Neural progenitor cell (in vitro differentiated cells): ENCODE results near the gene THSD4. TPM values are rescaled to one million over a fixed set of nuclear protein-coding genes. Genes with fewer than 3 reads are reported as not detected.

Source experiments
- DNase-seq: peaks from one replicate; pipeline ENCODE4 v3.0.0-alpha.2; 2016; ENCODE audit warnings: low spot score
- H2AFZ ChIP-seq: fragments of 200-600 bp; sonication (generic); replicated peaks from 2 replicates; pipeline ENCODE4 v1.6.1; 2016; ENCODE audit warnings: antibody characterized with exemption
- H3F3A ChIP-seq: fragments of 200-600 bp; sonication (generic); 2 replicates; pipeline ENCODE4 v1.6.1; 2016; ENCODE audit warnings: antibody characterized with exemption, low read depth
- H3K27ac ChIP-seq: fragments of 200-600 bp; sonication (generic); 2 replicates; pipeline ENCODE4 v1.5.1; 2016; ENCODE audit warnings: mild to moderate bottlenecking
- H3K27me3 ChIP-seq: fragments of 200-600 bp; sonication (generic); 2 replicates; pipeline ENCODE4 v1.6.1; 2016; ENCODE audit warnings: mild to moderate bottlenecking, moderate library complexity
- H3K36me3 ChIP-seq: fragments of 200-600 bp; sonication (generic); 2 replicates; pipeline ENCODE4 v1.5.1; 2016
- H3K4me1 ChIP-seq: fragments of 200-600 bp; sonication (generic); 2 replicates; pipeline ENCODE4 v1.6.1; 2016; ENCODE audit warnings: mixed run types
- H3K4me2 ChIP-seq: fragments of 200-600 bp; sonication (generic); 2 replicates; pipeline ENCODE4 v1.6.1; 2016
- H3K4me3 ChIP-seq: fragments of 200-600 bp; sonication (generic); 2 replicates; pipeline ENCODE4 v1.5.1; 2016
- H3K79me2 ChIP-seq: fragments of 200-600 bp; sonication (generic); 2 replicates; pipeline ENCODE4 v1.6.1; 2016; ENCODE audit warnings: low read depth
- H3K9ac ChIP-seq: fragments of 200-600 bp; sonication (generic); 2 replicates; pipeline ENCODE4 v1.6.1; 2016
- H3K9me3 ChIP-seq: fragments of 200-600 bp; sonication (generic); 2 replicates; pipeline ENCODE4 v1.5.1; 2016; ENCODE audit warnings: low read depth
- H4K20me1 ChIP-seq: fragments of 200-600 bp; sonication (generic); 2 replicates; pipeline ENCODE4 v1.6.1; 2016; ENCODE audit warnings: low read depth
- H3K27ac Mint-ChIP-seq: 3 replicates; pipeline ENCODE4 v1.8.0; 2021; ENCODE audit warnings: mixed read lengths
- H3K27me3 Mint-ChIP-seq: 2 replicates; pipeline ENCODE4 v1.8.0; 2022; ENCODE audit warnings: low read depth, mild to moderate bottlenecking, inconsistent platforms, moderate library complexity, mixed read lengths; ENCODE audit not compliant: insufficient read depth
- H3K36me3 Mint-ChIP-seq: 3 replicates; pipeline ENCODE4 v1.8.0; 2021; ENCODE audit warnings: mixed read lengths
- H3K4me1 Mint-ChIP-seq: 3 replicates; pipeline ENCODE4 v1.8.0; 2021; ENCODE audit warnings: mixed read lengths
- H3K4me3 Mint-ChIP-seq: 3 replicates; pipeline ENCODE4 v1.8.0; 2021; ENCODE audit warnings: mild to moderate bottlenecking, moderate library complexity, mixed read lengths
- H3K9me3 Mint-ChIP-seq: 3 replicates; pipeline ENCODE4 v1.8.0; 2020; ENCODE audit warnings: mixed read lengths
- CTCF ChIP-seq: fragments of 200-600 bp; sonication (generic); IDR thresholded peaks from 2 replicates; pipeline ENCODE4 v1.5.1; 2017; ENCODE audit warnings: antibody characterized with exemption, mild to moderate bottlenecking
- EZH2 ChIP-seq: fragments of 200-600 bp; sonication (generic); IDR thresholded peaks from 2 replicates; pipeline ENCODE4 v1.6.1; 2017; ENCODE audit warnings: antibody characterized with exemption, mild to moderate bottlenecking, moderate library complexity
- EZH2phosphoT487 ChIP-seq: fragments of 200-600 bp; sonication (generic); IDR thresholded peaks from 2 replicates; pipeline ENCODE4 v1.6.1; 2017; ENCODE audit warnings: antibody characterized with exemption
- total RNA-seq: library from RNA; depleted of rRNA; stranded (reverse); fragments of >200 nt; gene quantifications from 2 replicates; pipeline ENCODE4 v1.2.3, GENCODE V29; 2015; ENCODE audit warnings: low replicate concordance

Gene THSD4
- total RNA-seq, 1 donor from 2014 or later, result 2.4 TPM

GRCh38 chr15:71191296-71191695, 76.0 kb downstream of the THSD4 start:
- Histone ChIP-seq H3K4me3 (no peak overlapping the region), H3K27me3 (no peaks in the 10 kb centered on the region), H3K9ac (no peak overlapping the region), H3K36me3 (no peaks in the 10 kb centered on the region), H3K4me1 (peaks cover 13% of the 10 kb centered on the region), H4K20me1 (no peaks in the 10 kb centered on the region), H3K79me2 (no peaks in the 10 kb centered on the region), H3K4me2 (no peak overlapping the region), H3K27ac (no peak overlapping the region), H2AFZ (no peak overlapping the region), H3F3A (peaks cover 14% of the 10 kb centered on the region), H3K9me3 (no peaks in the 10 kb centered on the region)
- Mint-ChIP-seq H3K4me3 (no peak overlapping the region), H3K4me1 (peaks cover 7% of the 10 kb centered on the region), H3K9me3 (no peaks in the 10 kb centered on the region), H3K27me3 (peaks cover 10% of the 10 kb centered on the region), H3K27ac (no peak overlapping the region), H3K36me3 (peaks cover 2% of the 10 kb centered on the region)
- TF ChIP-seq EZH2phosphoT487, result no peak
- no peak for TF ChIP-seq EZH2
- TF ChIP-seq CTCF, result no peak
- no peak for DNase-seq

- H3K4me1 ChIP-seq, result no peaks in the 10 kb centered on the region
- Mint-ChIP-seq H3K27ac (no peak overlapping the region), H3K36me3 (peaks cover 2% of the 10 kb centered on the region), H3K4me1 (peaks cover 7% of the 10 kb centered on the region), H3K27me3 (peaks cover 9% of the 10 kb centered on the region), H3K4me3 (no peak overlapping the region), H3K9me3 (no peaks in the 10 kb centered on the region)
- H3K4me3 ChIP-seq, result no peak overlapping the region
- DNase-seq, result no peak
- no peak overlapping the region for H3K27ac ChIP-seq
- H3K27me3 ChIP-seq, result no peaks in the 10 kb centered on the region
- H4K20me1 ChIP-seq, result no peaks in the 10 kb centered on the region
- no peaks in the 10 kb centered on the region for H3K36me3 ChIP-seq
- TF ChIP-seq EZH2 (no peak), EZH2phosphoT487 (no peak), CTCF (no peak)
- H3K4me2 ChIP-seq, result no peak overlapping the region
- H3K9ac ChIP-seq, result no peak overlapping the region
- no peaks in the 10 kb centered on the region for H3F3A ChIP-seq
- H3K79me2 ChIP-seq, result no peaks in the 10 kb centered on the region
- H2AFZ ChIP-seq, result no peak overlapping the region
- H3K9me3 ChIP-seq, result no peaks in the 10 kb centered on the region
These were observed 77.5 kb downstream of the THSD4 start for GRCh38 chr15:71192816-71193215.

GRCh38 chr15:71194286-71194685, 79.0 kb downstream of the THSD4 start:
- Histone ChIP-seq H3K27me3 (no peaks in the 10 kb centered on the region), H3K4me1 (no peaks in the 10 kb centered on the region), H3K27ac (no peak overlapping the region), H3K4me2 (no peak overlapping the region), H3K9ac (no peak overlapping the region), H3K4me3 (no peak overlapping the region), H2AFZ (no peak overlapping the region), H3K79me2 (no peaks in the 10 kb centered on the region), H4K20me1 (no peaks in the 10 kb centered on the region), H3F3A (no peaks in the 10 kb centered on the region), H3K36me3 (no peaks in the 10 kb centered on the region), H3K9me3 (no peaks in the 10 kb centered on the region)
- Mint-ChIP-seq H3K9me3 (no peaks in the 10 kb centered on the region), H3K4me3 (no peak overlapping the region), H3K27ac (no peak overlapping the region), H3K36me3 (peaks cover 2% of the 10 kb centered on the region), H3K4me1 (peaks cover 7% of the 10 kb centered on the region), H3K27me3 (peaks cover 12% of the 10 kb centered on the region)
- no peak for TF ChIP-seq EZH2phosphoT487
- no peak for TF ChIP-seq EZH2
- TF ChIP-seq CTCF, result no peak
- DNase-seq, result no peak
